ENCODE data around the gene INPP5F. TPM values are rescaled to one million over a fixed set of nuclear protein-coding genes. Genes with fewer than 3 reads are reported as not detected.
"Not testable (repeated sequence)": the region's sequence is repeated elsewhere in the genome, so short reads cannot be mapped to it uniquely, and the experiment has no call there.

Gene INPP5F
- total RNA-seq, 1 experiment from 2014 or later: 14.9 TPM

DNA sequence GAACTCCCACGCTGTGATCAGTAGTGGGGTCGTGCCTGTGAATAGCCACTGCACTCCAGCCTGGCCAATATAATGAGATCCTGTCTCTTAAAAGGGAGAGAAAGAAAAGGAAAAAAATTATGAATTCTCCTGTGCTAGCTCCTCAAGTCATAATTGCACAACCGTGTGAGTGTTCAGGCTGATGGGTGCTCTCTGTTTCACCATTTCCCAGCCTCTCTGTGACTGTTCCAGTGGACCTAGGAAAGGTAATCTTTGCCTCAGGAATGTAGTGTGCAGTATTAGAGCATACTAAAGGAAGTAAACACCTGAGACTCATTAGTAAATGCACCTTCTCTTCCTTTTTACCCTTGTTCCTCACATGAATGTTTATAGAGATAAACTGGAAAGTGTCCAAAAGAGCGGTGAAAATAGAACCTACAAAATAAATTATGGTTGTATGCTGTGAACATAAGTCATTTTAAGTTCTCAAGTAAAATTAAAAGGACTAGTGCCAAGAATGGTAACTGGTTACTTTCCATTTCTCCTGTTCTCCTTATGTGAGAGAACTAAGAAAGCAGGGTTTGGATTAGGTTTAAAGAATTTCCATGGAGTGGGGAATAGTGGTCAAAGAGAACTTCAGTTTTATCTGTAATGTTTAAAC is 42.7 kb downstream of the INPP5F start:
- Mint-ChIP-seq H3K36me3 (ENCODE audit: insufficient read depth, unreplicated experiment) (peaks cover 17% of the 10 kb centered on the region), H3K4me3 (ENCODE audit: unreplicated experiment) (peak overlapping the region; percentile 23), H3K4me1 (ENCODE audit: insufficient read depth, unreplicated experiment) (peaks cover 30% of the 10 kb centered on the region), H3K27ac (ENCODE audit: low read depth, unreplicated experiment) (peak overlapping the region; percentile 46), H3K27me3 (ENCODE audit: insufficient read depth, unreplicated experiment) (no peaks in the 10 kb centered on the region), H3K9me3 (ENCODE audit: unreplicated experiment) (no peaks in the 10 kb centered on the region)
- DNase-seq (ENCODE audit: unreplicated experiment): peak; percentile 69
- ChIA-PET CTCF (interaction anchor here (0.7 to 3.1 kb wide), 2 partner anchors 17 to 18 kb away, joined by 4 to 20 read pairs; no protein-coding TSS in a partner anchor), POLR2A (interaction anchor here (0.6 to 1.2 kb wide), 3 partner anchors 11 to 103 kb away, joined by 3 to 4 read pairs (median 3); partner anchors contain the start of gene MCMBP)
- no TSS peak for BruUV-seq (replicated peaks)
- TF ChIP-seq, protein P1, sequence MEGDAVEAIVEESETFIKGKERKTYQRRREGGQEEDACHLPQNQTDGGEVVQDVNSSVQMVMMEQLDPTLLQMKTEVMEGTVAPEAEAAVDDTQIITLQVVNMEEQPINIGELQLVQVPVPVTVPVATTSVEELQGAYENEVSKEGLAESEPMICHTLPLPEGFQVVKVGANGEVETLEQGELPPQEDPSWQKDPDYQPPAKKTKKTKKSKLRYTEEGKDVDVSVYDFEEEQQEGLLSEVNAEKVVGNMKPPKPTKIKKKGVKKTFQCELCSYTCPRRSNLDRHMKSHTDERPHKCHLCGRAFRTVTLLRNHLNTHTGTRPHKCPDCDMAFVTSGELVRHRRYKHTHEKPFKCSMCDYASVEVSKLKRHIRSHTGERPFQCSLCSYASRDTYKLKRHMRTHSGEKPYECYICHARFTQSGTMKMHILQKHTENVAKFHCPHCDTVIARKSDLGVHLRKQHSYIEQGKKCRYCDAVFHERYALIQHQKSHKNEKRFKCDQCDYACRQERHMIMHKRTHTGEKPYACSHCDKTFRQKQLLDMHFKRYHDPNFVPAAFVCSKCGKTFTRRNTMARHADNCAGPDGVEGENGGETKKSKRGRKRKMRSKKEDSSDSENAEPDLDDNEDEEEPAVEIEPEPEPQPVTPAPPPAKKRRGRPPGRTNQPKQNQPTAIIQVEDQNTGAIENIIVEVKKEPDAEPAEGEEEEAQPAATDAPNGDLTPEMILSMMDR (IDR thresholded peaks at IDR 0.05; ENCODE audit: unreplicated experiment): no peak
- intact Hi-C loops (cut with micrococcal nuclease): no loop called here

DNA sequence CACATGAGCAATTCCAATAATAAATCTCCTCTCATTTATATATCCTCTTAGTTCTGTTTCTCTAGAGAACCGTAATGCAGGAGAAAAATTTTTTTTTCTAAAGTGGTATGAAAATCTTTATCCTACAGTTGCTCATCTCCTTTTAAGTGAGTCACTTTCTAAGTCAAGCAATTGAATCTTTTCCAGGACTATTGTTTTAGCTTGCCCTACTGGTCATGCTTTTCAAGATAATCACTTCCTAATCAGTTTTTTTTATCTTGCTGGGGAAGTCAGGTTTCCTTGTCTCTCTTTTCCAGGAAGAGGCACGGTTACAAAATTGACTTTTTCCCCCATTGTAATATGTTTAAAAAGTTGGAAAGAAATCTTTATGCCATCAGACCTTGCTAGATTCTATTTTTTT is 44.0 kb downstream of the INPP5F start:
- no peaks in the 10 kb centered on the region for H3K9me3 Mint-ChIP-seq (ENCODE audit: unreplicated experiment)
- TF ChIP-seq, protein P1 (IDR thresholded peaks at IDR 0.05; ENCODE audit: unreplicated experiment): no peak

DNA sequence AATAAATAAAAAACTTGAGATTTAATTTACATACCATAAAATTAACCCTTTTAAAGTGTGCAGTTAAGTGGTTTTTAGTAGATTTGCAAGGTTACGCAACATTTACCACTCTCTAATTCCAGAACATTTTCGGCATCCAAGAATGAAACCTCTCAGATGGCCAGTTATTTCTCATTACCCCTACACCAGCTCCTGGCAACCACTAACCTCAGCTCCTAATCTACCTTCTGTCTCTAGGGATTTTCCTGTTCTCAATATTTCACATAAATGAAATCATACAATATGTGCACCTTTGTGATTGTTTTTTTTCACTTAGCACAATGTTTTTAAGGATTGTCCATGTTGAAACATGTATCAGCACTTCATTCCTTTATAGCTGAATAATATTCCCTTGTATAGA is 45.1 kb downstream of the INPP5F start:
- Mint-ChIP-seq H3K27ac (ENCODE audit: low read depth, unreplicated experiment) (peak overlapping the region; percentile 46), H3K27me3 (ENCODE audit: insufficient read depth, unreplicated experiment) (no peaks in the 10 kb centered on the region), H3K9me3 (ENCODE audit: unreplicated experiment) (no peaks in the 10 kb centered on the region), H3K36me3 (ENCODE audit: insufficient read depth, unreplicated experiment) (peaks cover 23% of the 10 kb centered on the region), H3K4me3 (ENCODE audit: unreplicated experiment) (peak overlapping the region; percentile 11), H3K4me1 (ENCODE audit: insufficient read depth, unreplicated experiment) (peaks cover 28% of the 10 kb centered on the region)
- DNase-seq (ENCODE audit: unreplicated experiment): peak; percentile 55
- TF ChIP-seq, protein P1 (IDR thresholded peaks at IDR 0.05; ENCODE audit: unreplicated experiment): no peak
- ChIA-PET POLR2A (interaction anchor here (0.7 to 2.6 kb wide), 16 partner anchors 11 to 174 kb away, joined by 3 to 15 read pairs (median 5); partner anchors contain the start of genes INPP5F, MCMBP, SEC23IP and TIAL1), CTCF (interaction anchor here (0.6 to 3.1 kb wide), 8 partner anchors 10 to 163 kb away, joined by 3 to 20 read pairs (median 5); no protein-coding TSS in a partner anchor)
- intact Hi-C loops (cut with micrococcal nuclease): no loop called here
- no TSS peak for BruUV-seq (replicated peaks)

More for the DNA sequence above, 44.0 kb downstream of the INPP5F start:
- H3K4me1 Mint-ChIP-seq (ENCODE audit: insufficient read depth, unreplicated experiment): peaks cover 28% of the 10 kb centered on the region
- peak; percentile 61 for DNase-seq (ENCODE audit: unreplicated experiment)
- ChIA-PET POLR2A (interaction anchor here (0.7 to 2.6 kb wide), 9 partner anchors 10 to 506 kb away, joined by 3 to 15 read pairs (median 6); partner anchors contain the start of genes INPP5F and SEC23IP), CTCF (interaction anchor here (0.6 to 3.1 kb wide), 6 partner anchors 10 to 90 kb away, joined by 3 to 20 read pairs (median 4); no protein-coding TSS in a partner anchor)
- H3K4me3 Mint-ChIP-seq (ENCODE audit: unreplicated experiment): no peak overlapping the region
- H3K27ac Mint-ChIP-seq (ENCODE audit: low read depth, unreplicated experiment): peak overlapping the region; percentile 46
- no TSS peak for BruUV-seq (replicated peaks)
- intact Hi-C loops (cut with micrococcal nuclease): no loop called here
- no peaks in the 10 kb centered on the region for H3K27me3 Mint-ChIP-seq (ENCODE audit: insufficient read depth, unreplicated experiment)
- H3K36me3 Mint-ChIP-seq (ENCODE audit: insufficient read depth, unreplicated experiment): peaks cover 23% of the 10 kb centered on the region

DNA sequence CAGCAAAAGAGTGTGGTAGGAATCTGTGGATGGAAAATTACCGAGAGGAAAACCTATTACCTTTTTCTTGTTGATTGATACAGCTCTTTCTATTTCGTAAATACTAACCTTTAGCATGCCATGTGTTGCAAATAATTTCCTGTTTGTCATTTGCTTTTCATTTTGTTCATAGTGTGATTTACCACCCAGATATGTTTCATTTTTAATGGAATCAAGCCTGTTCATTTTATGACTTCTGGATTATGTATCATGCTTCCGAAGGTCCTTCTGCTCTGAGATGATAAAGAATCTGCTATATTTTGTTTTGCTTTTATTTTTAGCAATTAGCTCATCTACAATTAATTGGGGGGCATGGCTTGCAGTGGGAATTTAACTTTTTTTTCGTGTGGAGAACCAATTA is 46.5 kb downstream of the INPP5F start:
- CTCF ChIA-PET: interaction anchor here (0.7 to 1.3 kb wide), 3 partner anchors 22 to 99 kb away, joined by 3 to 5 read pairs (median 3); no protein-coding TSS in a partner anchor
- DNase-seq (ENCODE audit: unreplicated experiment): no peak
- no peak overlapping the region for H3K27ac Mint-ChIP-seq (ENCODE audit: low read depth, unreplicated experiment)

DNA sequence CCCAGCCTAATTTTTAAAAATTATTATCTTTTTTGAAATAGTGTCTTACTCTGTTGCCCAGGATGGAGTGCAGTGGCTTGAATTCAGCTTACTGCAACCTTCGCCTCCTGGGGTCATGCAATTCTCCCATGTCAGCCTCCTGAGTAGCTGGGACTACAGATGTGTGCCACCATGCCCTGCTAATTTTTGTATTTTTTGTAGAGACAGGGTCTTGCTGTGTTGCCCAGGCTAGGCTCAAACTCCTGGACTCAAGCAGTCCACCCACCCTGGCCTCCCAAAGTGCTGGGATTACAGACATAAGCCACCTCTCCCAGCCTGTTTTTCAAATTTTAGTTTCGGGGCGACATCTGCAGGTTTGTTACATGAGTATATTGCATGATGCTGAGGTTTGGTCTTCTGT is 47.2 kb downstream of the INPP5F start:
- H3K27ac Mint-ChIP-seq (ENCODE audit: low read depth, unreplicated experiment); BruUV-seq (replicated peaks); intact Hi-C loops (cut with micrococcal nuclease); H3K4me3 Mint-ChIP-seq (ENCODE audit: unreplicated experiment); H3K9me3 Mint-ChIP-seq (ENCODE audit: unreplicated experiment); POLR2A ChIA-PET; DNase-seq (ENCODE audit: unreplicated experiment); H3K27me3 Mint-ChIP-seq (ENCODE audit: insufficient read depth, unreplicated experiment): not testable (repeated sequence)
- Mint-ChIP-seq H3K36me3 (ENCODE audit: insufficient read depth, unreplicated experiment) (peaks cover 12% of the 10 kb centered on the region), H3K4me1 (ENCODE audit: insufficient read depth, unreplicated experiment) (peaks cover 28% of the 10 kb centered on the region)
- CTCF ChIA-PET: interaction anchor here (0.7 to 1.3 kb wide), 3 partner anchors 22 to 86 kb away, joined by 3 to 5 read pairs (median 3); no protein-coding TSS in a partner anchor

More for the DNA sequence above, 46.5 kb downstream of the INPP5F start:
- POLR2A ChIA-PET: interaction anchor here (1.8 to 2.6 kb wide), 2 partner anchors 12 to 89 kb away, joined by 7 to 14 read pairs; no protein-coding TSS in a partner anchor
- TF ChIP-seq, protein P1 (IDR thresholded peaks at IDR 0.05; ENCODE audit: unreplicated experiment): no peak
- H3K27me3 Mint-ChIP-seq (ENCODE audit: insufficient read depth, unreplicated experiment): no peaks in the 10 kb centered on the region
- H3K4me1 Mint-ChIP-seq (ENCODE audit: insufficient read depth, unreplicated experiment): peaks cover 28% of the 10 kb centered on the region
- no peaks in the 10 kb centered on the region for H3K9me3 Mint-ChIP-seq (ENCODE audit: unreplicated experiment)
- intact Hi-C loops (cut with micrococcal nuclease): no loop called here
- no peak overlapping the region for H3K4me3 Mint-ChIP-seq (ENCODE audit: unreplicated experiment)
- BruUV-seq (replicated peaks): no TSS peak
- H3K36me3 Mint-ChIP-seq (ENCODE audit: insufficient read depth, unreplicated experiment): peaks cover 12% of the 10 kb centered on the region
